ENCODE data around the gene PDE1A.

The PDE1A gene

GRCh38 chr2:182426918-182427240, at the start of gene PDE1A:
TSS of gene PDE1A (minus strand) at chr2:182427036.
- DNase-seq = no peak

- no peak for DNase-seq
Observed at GRCh38 chr2:182473635-182474034, 46.8 kb upstream of the PDE1A start.

GRCh38 chr2:182463760-182464159, 36.9 kb upstream of the PDE1A start:
- DNase-seq = no peak

- no peak for DNase-seq
Observed at GRCh38 chr2:182456784-182457183, 29.9 kb upstream of the PDE1A start.

- DNase-seq = no peak
Observed at GRCh38 chr2:182452456-182452990, 25.7 kb upstream of the PDE1A start.

GRCh38 chr2:182448371-182448770, 21.5 kb upstream of the PDE1A start:
- DNase-seq = no peak

GRCh38 chr2:182447863-182448262, 21.0 kb upstream of the PDE1A start:
- no peak for DNase-seq

- DNase-seq = no peak
Observed at GRCh38 chr2:182447163-182447562, 20.3 kb upstream of the PDE1A start.

- DNase-seq = no peak
Observed at GRCh38 chr2:182446087-182446486, 19.3 kb upstream of the PDE1A start.

GRCh38 chr2:182445391-182445965, 18.6 kb upstream of the PDE1A start:
- no peak for DNase-seq

GRCh38 chr2:182444806-182445205, 18.0 kb upstream of the PDE1A start:
- no peak for DNase-seq

- no peak for DNase-seq
Observed at GRCh38 chr2:182444170-182444569, 17.3 kb upstream of the PDE1A start.

- DNase-seq = no peak
Observed at GRCh38 chr2:182436252-182436651, 9.4 kb upstream of the PDE1A start.

GRCh38 chr2:182435754-182436153, 8.9 kb upstream of the PDE1A start:
- no peak for DNase-seq

- no peak for DNase-seq
Observed at GRCh38 chr2:182432051-182432450, 5.2 kb upstream of the PDE1A start.

- DNase-seq = no peak
Observed at GRCh38 chr2:182428476-182428875, 1.6 kb upstream of the PDE1A start.

GRCh38 chr2:182426082-182426917, 536 bp downstream of the PDE1A start:
- DNase-seq = no peak

- no peak for DNase-seq
Observed at GRCh38 chr2:182422864-182423263, 4.0 kb downstream of the PDE1A start.

GRCh38 chr2:182420669-182421068, 6.2 kb downstream of the PDE1A start:
- DNase-seq = no peak

GRCh38 chr2:182416861-182417260, 10.0 kb downstream of the PDE1A start:
- DNase-seq = no peak

GRCh38 chr2:182416191-182416590, 10.6 kb downstream of the PDE1A start:
- DNase-seq = no peak

GRCh38 chr2:182415771-182416170, 11.1 kb downstream of the PDE1A start:
- no peak for DNase-seq

- no peak for DNase-seq
Observed at GRCh38 chr2:182412858-182413257, 14.0 kb downstream of the PDE1A start.

GRCh38 chr2:182410120-182410519, 16.7 kb downstream of the PDE1A start:
- DNase-seq = no peak

GRCh38 chr2:182406221-182406620, 20.6 kb downstream of the PDE1A start:
- no peak for DNase-seq

All from KG1 (cell line).